Activated T-cell treated with anti-CD3 and anti-CD28 coated beads, Interleukin-2, amount 50 U/mL, for 4 hours (primary cell): ENCODE measurements around the gene DSCAML1. TPM values are rescaled to one million over a fixed set of nuclear protein-coding genes. Genes with fewer than 3 reads are reported as not detected.

Source experiments
- ATAC-seq, 2 donors: fragments of 200-7000 bp; cut with Tn5 transposase; one replicate each; pipeline ENCODE4 v1.10.0; 2021
- DNase-seq: peaks from one replicate; pipeline ENCODE4 v3.0.0-alpha.2; 2020
- H3K27me3 Mint-ChIP-seq: one replicate; pipeline ENCODE4 v1.8.0; 2021; ENCODE audit warnings: low read depth, mixed read lengths
- H3K36me3 Mint-ChIP-seq: one replicate; pipeline ENCODE4 v1.8.0; 2022; ENCODE audit warnings: mixed read lengths; ENCODE audit not compliant: insufficient read depth
- H3K4me1 Mint-ChIP-seq: one replicate; pipeline ENCODE4 v1.8.0; 2021; ENCODE audit warnings: low read depth, mixed read lengths
- H3K4me3 Mint-ChIP-seq: one replicate; pipeline ENCODE4 v1.8.0; 2021; ENCODE audit warnings: mild to moderate bottlenecking, moderate library complexity, mixed read lengths
- H3K9me3 Mint-ChIP-seq: one replicate; pipeline ENCODE4 v1.8.0; 2021; ENCODE audit warnings: mixed read lengths
- total RNA-seq, 3 donors: library from RNA; stranded (reverse); gene quantifications; one replicate each; pipeline ENCODE4 v1.2.1, GENCODE V29; 2021

The DSCAML1 gene
- total RNA-seq, 3 donors from 2014 or later: not detected

GRCh38 chr11:117618302-117618981, 178.6 kb downstream of the DSCAML1 start:
- no peak for ATAC-seq
- H3K36me3 Mint-ChIP-seq: no peaks in the 10 kb centered on the region
- H3K4me1 Mint-ChIP-seq: no peaks in the 10 kb centered on the region
- no peak for DNase-seq
- H3K27me3 Mint-ChIP-seq: peaks cover 11% of the 10 kb centered on the region
- H3K4me3 Mint-ChIP-seq: no peak overlapping the region
- peaks cover 7% of the 10 kb centered on the region for H3K9me3 Mint-ChIP-seq

GRCh38 chr11:117616979-117617378, 180.0 kb downstream of the DSCAML1 start:
- H3K27me3 Mint-ChIP-seq: peaks cover 11% of the 10 kb centered on the region
- DNase-seq (no peak), ATAC-seq (no peak)
- no peaks in the 10 kb centered on the region for H3K4me1 Mint-ChIP-seq
- no peaks in the 10 kb centered on the region for H3K36me3 Mint-ChIP-seq
- H3K9me3 Mint-ChIP-seq: peaks cover 7% of the 10 kb centered on the region
- no peak overlapping the region for H3K4me3 Mint-ChIP-seq

- no peak overlapping the region for H3K4me3 Mint-ChIP-seq
- H3K27me3 Mint-ChIP-seq: peaks cover 13% of the 10 kb centered on the region
- no peaks in the 10 kb centered on the region for H3K36me3 Mint-ChIP-seq
- DNase-seq (no peak), ATAC-seq (no peak)
- peaks cover 8% of the 10 kb centered on the region for H3K4me1 Mint-ChIP-seq
- no peaks in the 10 kb centered on the region for H3K9me3 Mint-ChIP-seq
Measured at GRCh38 chr11:117614728-117615127, 182.3 kb downstream of the DSCAML1 start.

GRCh38 chr11:117613521-117613920, 183.5 kb downstream of the DSCAML1 start:
- DNase-seq (no peak), ATAC-seq (no peak)
- H3K36me3 Mint-ChIP-seq: no peaks in the 10 kb centered on the region
- no peaks in the 10 kb centered on the region for H3K9me3 Mint-ChIP-seq
- H3K4me3 Mint-ChIP-seq: no peak overlapping the region
- peaks cover 10% of the 10 kb centered on the region for H3K4me1 Mint-ChIP-seq
- H3K27me3 Mint-ChIP-seq: peaks cover 11% of the 10 kb centered on the region

- no peak for DNase-seq
- H3K4me1 Mint-ChIP-seq: peaks cover 11% of the 10 kb centered on the region
Measured at GRCh38 chr11:117612177-117612576, 184.8 kb downstream of the DSCAML1 start.

GRCh38 chr11:117610901-117611300, 186.1 kb downstream of the DSCAML1 start:
- Mint-ChIP-seq H3K4me1 (peaks cover 20% of the 10 kb centered on the region), H3K36me3 (no peaks in the 10 kb centered on the region), H3K4me3 (no peak overlapping the region), H3K9me3 (no peaks in the 10 kb centered on the region), H3K27me3 (peaks cover 9% of the 10 kb centered on the region)
- no peak for ATAC-seq
- no peak for DNase-seq

More at GRCh38 chr11:117612177-117612576, 184.8 kb downstream of the DSCAML1 start:
- Mint-ChIP-seq H3K9me3 (no peaks in the 10 kb centered on the region), H3K4me3 (no peak overlapping the region), H3K27me3 (peaks cover 9% of the 10 kb centered on the region), H3K36me3 (no peaks in the 10 kb centered on the region)
- no peak for ATAC-seq

- Mint-ChIP-seq H3K27me3 (peaks cover 9% of the 10 kb centered on the region), H3K9me3 (no peaks in the 10 kb centered on the region), H3K36me3 (no peaks in the 10 kb centered on the region), H3K4me1 (peaks cover 21% of the 10 kb centered on the region), H3K4me3 (no peak overlapping the region)
- DNase-seq (no peak), ATAC-seq (peak in 1 of 2 donors; percentile 47)
Measured at GRCh38 chr11:117610045-117610444, 187.0 kb downstream of the DSCAML1 start.

- Mint-ChIP-seq H3K4me3 (no peak overlapping the region), H3K36me3 (no peaks in the 10 kb centered on the region), H3K27me3 (peaks cover 6% of the 10 kb centered on the region), H3K4me1 (peaks cover 21% of the 10 kb centered on the region), H3K9me3 (no peaks in the 10 kb centered on the region)
- ATAC-seq: no peak
- no peak for DNase-seq
Measured at GRCh38 chr11:117607449-117607848, 189.6 kb downstream of the DSCAML1 start.

- DNase-seq (no peak), ATAC-seq (peak in 1 of 2 donors; percentile 27)
- H3K4me3 Mint-ChIP-seq: no peak overlapping the region
- no peaks in the 10 kb centered on the region for H3K9me3 Mint-ChIP-seq
- H3K4me1 Mint-ChIP-seq: peaks cover 21% of the 10 kb centered on the region
- H3K36me3 Mint-ChIP-seq: no peaks in the 10 kb centered on the region
- H3K27me3 Mint-ChIP-seq: peaks cover 2% of the 10 kb centered on the region
Measured at GRCh38 chr11:117606790-117607189, 190.2 kb downstream of the DSCAML1 start.

GRCh38 chr11:117606211-117606610, 190.8 kb downstream of the DSCAML1 start:
- no peaks in the 10 kb centered on the region for H3K9me3 Mint-ChIP-seq

GRCh38 chr11:117605331-117605730, 191.7 kb downstream of the DSCAML1 start:
- Mint-ChIP-seq H3K36me3 (no peaks in the 10 kb centered on the region), H3K4me3 (no peak overlapping the region), H3K27me3 (peaks cover 8% of the 10 kb centered on the region), H3K9me3 (no peaks in the 10 kb centered on the region), H3K4me1 (peaks cover 19% of the 10 kb centered on the region)
- ATAC-seq: no peak
- DNase-seq: no peak

More at GRCh38 chr11:117606211-117606610, 190.8 kb downstream of the DSCAML1 start:
- peaks cover 4% of the 10 kb centered on the region for H3K27me3 Mint-ChIP-seq
- peaks cover 21% of the 10 kb centered on the region for H3K4me1 Mint-ChIP-seq
- DNase-seq (no peak), ATAC-seq (peak; percentile 71 to 74)
- no peak overlapping the region for H3K4me3 Mint-ChIP-seq
- H3K36me3 Mint-ChIP-seq: no peaks in the 10 kb centered on the region

GRCh38 chr11:117604336-117604995, 192.6 kb downstream of the DSCAML1 start:
- H3K4me3 Mint-ChIP-seq: no peak overlapping the region
- DNase-seq (no peak), ATAC-seq (no peak)
- H3K4me1 Mint-ChIP-seq: peaks cover 11% of the 10 kb centered on the region
- no peaks in the 10 kb centered on the region for H3K9me3 Mint-ChIP-seq
- H3K27me3 Mint-ChIP-seq: peaks cover 16% of the 10 kb centered on the region
- H3K36me3 Mint-ChIP-seq: no peaks in the 10 kb centered on the region

- DNase-seq (no peak), ATAC-seq (no peak)
- no peaks in the 10 kb centered on the region for H3K9me3 Mint-ChIP-seq
- no peak overlapping the region for H3K4me3 Mint-ChIP-seq
- peaks cover 18% of the 10 kb centered on the region for H3K27me3 Mint-ChIP-seq
- H3K4me1 Mint-ChIP-seq: peaks cover 11% of the 10 kb centered on the region
- H3K36me3 Mint-ChIP-seq: no peaks in the 10 kb centered on the region
Measured at GRCh38 chr11:117603932-117604331, 193.1 kb downstream of the DSCAML1 start.

- no peaks in the 10 kb centered on the region for H3K9me3 Mint-ChIP-seq
- ATAC-seq: no peak
- H3K36me3 Mint-ChIP-seq: no peaks in the 10 kb centered on the region
- H3K27me3 Mint-ChIP-seq: peaks cover 30% of the 10 kb centered on the region
- H3K4me3 Mint-ChIP-seq: no peak overlapping the region
- H3K4me1 Mint-ChIP-seq: peaks cover 3% of the 10 kb centered on the region
- DNase-seq: no peak
Measured at GRCh38 chr11:117601006-117601708, 195.9 kb downstream of the DSCAML1 start.
